ENCODE measurements around the gene SYT11. TPM values are rescaled to one million over a fixed set of nuclear protein-coding genes. Genes with fewer than 3 reads are reported as not detected.

SYT11 gene
- total and polyA plus RNA-seq, 10 of the 15 experiments (the other 5 are each of a cell fraction or from before 2014, with no cell fraction given) = 7.7 to 21.2 (median 13.5) TPM

GRCh38 chr1:155833665-155834295, 25.6 kb upstream of the SYT11 start:
- SMC1A ChIA-PET (ENCODE audit: uncharacterized antibody, unreplicated experiment) = interaction anchor here (1.0 to 1.4 kb wide), 3 partner anchors 23 to 231 kb away, joined by 3 to 4 read pairs (median 3); partner anchors contain the start of gene GON4L
- TF ChIP-seq TBL1XR1 (IDR thresholded peaks at IDR 0.05; ENCODE audit: low read depth, low read length) (no peak), POLR2AphosphoS2 (IDR thresholded peaks at IDR 0.05; ENCODE audit: low read depth, low read length) (no peak), FOS (IDR thresholded peaks at IDR 0.05; ENCODE audit: borderline replicate concordance, extremely low read depth, insufficient read length) (no peak), FOXK2 (IDR thresholded peaks at IDR 0.05) (no peak), RFX5 (IDR thresholded peaks at IDR 0.05; ENCODE audit: low read depth, low read length) (no peak), IRF5 (IDR thresholded peaks at IDR 0.05; ENCODE audit: borderline replicate concordance) (no peak), MAX (IDR thresholded peaks at IDR 0.05; ENCODE audit: low read depth, low read length) (no peak), SREBF2 (IDR thresholded peaks at IDR 0.05; ENCODE audit: low read length) (no peak)
- no peak for DNase-seq (ENCODE audit: low read depth, low spot score)
- no peak overlapping the region for H3K27ac ChIP-seq (ENCODE audit: control insufficient read depth, insufficient read depth)
- BruUV-seq (replicated peaks) = no TSS peak
- RAD21 ChIA-PET (ENCODE audit: unreplicated experiment) = interaction anchor here (0.6 kb wide), 1 partner anchor 73 kb away, joined by 5 read pairs; no protein-coding TSS in a partner anchor
- no peak for FAIRE-seq
- ATAC-seq = peak; percentile 37; the same call in 2 of the 3 replicates
- in situ Hi-C loops (cut with MboI) = no loop called here
- POLR2A ChIA-PET = no interaction called here
- H3K4me3 ChIP-seq = no peak overlapping the region
- no peaks in the 10 kb centered on the region for H3K27me3 ChIP-seq (replicated peaks in 1 of 2; ENCODE audit: control insufficient read depth in 2 of 2, insufficient read depth in 2 of 2, low read length in 1 of 2)
- WGBS (ENCODE audit: insufficient coverage, insufficient replicate concordance, low lambda C conversion rate, missing lambda C conversion rate) = 100% methylated on average over 1 of the region's 1 CpG
- H3K9ac ChIP-seq (ENCODE audit: control insufficient read depth, insufficient read depth, low read length) = no peak overlapping the region
- intact Hi-C loops (cut with micrococcal nuclease; ENCODE audit: unreplicated experiment) = no loop called here
- no peaks in the 10 kb centered on the region for H3K9me3 ChIP-seq (replicated peaks; ENCODE audit: control insufficient read depth, insufficient read depth, low read length)
- no peak overlapping the region for H3K4me2 ChIP-seq (ENCODE audit: control insufficient read depth, insufficient read depth)
- no peak overlapping the region for H2AFZ ChIP-seq (ENCODE audit: control insufficient read depth, low read depth, low read length)
- no peaks in the 10 kb centered on the region for H4K20me1 ChIP-seq (ENCODE audit: control insufficient read depth, insufficient read depth)
- 0 out of 2 replicates have a peak, but pooled peaks cover 3% of the 10 kb centered on the region for H3K4me1 ChIP-seq (ENCODE audit: control insufficient read depth, insufficient read depth, low read length)
- peaks cover 0 to 5% of the 10 kb centered on the region in 2 experiments; a peak in 2 of 4 replicates for H3K36me3 ChIP-seq (ENCODE audit: control insufficient read depth in 2 of 2, insufficient read depth in 2 of 2, low read length in 1 of 2)
- H3K79me2 ChIP-seq (ENCODE audit: control insufficient read depth, insufficient read depth, low read length) = peaks cover 3% of the 10 kb centered on the region
- CTCF ChIA-PET = interaction anchor here (0.6 kb wide), 1 partner anchor 128 kb away, joined by 3 read pairs; no protein-coding TSS in a partner anchor

Data from GM12878 (cell line).